ENCODE results near the gene CRTC3. TPM values are rescaled to one million over a fixed set of nuclear protein-coding genes. Genes with fewer than 3 reads are reported as not detected.
A peak's percentile ranks its signal among the peaks of the same experiment; 100 is the strongest.
"Not testable (repeated sequence)": the region's sequence is repeated elsewhere in the genome, so short reads cannot be mapped to it uniquely, and the experiment has no call there.

CRTC3 gene
- total RNA-seq, result 52.0 TPM

- peak; percentile 30 for DNase-seq (ENCODE audit: low spot score)
Observed at GRCh38 chr15:90529371-90530249, at the start of gene CRTC3. TSS of gene CRTC3 (plus strand) at chr15:90529923. CDS start at chr15:90530072, 149 bp downstream.

GRCh38 chr15:90481023-90481422 lies 48.7 kb upstream of the CRTC3 start:
- DNase-seq (ENCODE audit: low spot score), result no peak

- peak; percentile 51 for DNase-seq (ENCODE audit: low spot score)
Observed at GRCh38 chr15:90482124-90483011, 47.4 kb upstream of the CRTC3 start.

GRCh38 chr15:90483012-90483307 lies 46.8 kb upstream of the CRTC3 start:
- no peak for DNase-seq (ENCODE audit: low spot score)

GRCh38 chr15:90483637-90484036 lies 46.1 kb upstream of the CRTC3 start:
- DNase-seq (ENCODE audit: low spot score), result no peak

- no peak for DNase-seq (ENCODE audit: low spot score)
Observed at GRCh38 chr15:90487186-90487585, 42.5 kb upstream of the CRTC3 start.

GRCh38 chr15:90489514-90489913 lies 40.2 kb upstream of the CRTC3 start:
- no peak for DNase-seq (ENCODE audit: low spot score)

- DNase-seq (ENCODE audit: low spot score), result no peak
Observed at GRCh38 chr15:90489944-90490343, 39.8 kb upstream of the CRTC3 start.

GRCh38 chr15:90493647-90494046 lies 36.1 kb upstream of the CRTC3 start:
- DNase-seq (ENCODE audit: low spot score), result no peak

- DNase-seq (ENCODE audit: low spot score), result no peak
Observed at GRCh38 chr15:90495067-90495466, 34.7 kb upstream of the CRTC3 start.

GRCh38 chr15:90496791-90497190 lies 32.9 kb upstream of the CRTC3 start:
- no peak for DNase-seq (ENCODE audit: low spot score)

GRCh38 chr15:90497376-90497775 lies 32.3 kb upstream of the CRTC3 start:
- no peak for DNase-seq (ENCODE audit: low spot score)

GRCh38 chr15:90497912-90498311 lies 31.8 kb upstream of the CRTC3 start:
- DNase-seq (ENCODE audit: low spot score), result no peak

GRCh38 chr15:90500171-90500570 lies 29.6 kb upstream of the CRTC3 start:
- DNase-seq (ENCODE audit: low spot score), result no peak

- DNase-seq (ENCODE audit: low spot score), result no peak
Observed at GRCh38 chr15:90501898-90502297, 27.8 kb upstream of the CRTC3 start.

GRCh38 chr15:90510781-90511180 lies 18.9 kb upstream of the CRTC3 start:
- not testable (repeated sequence) for DNase-seq (ENCODE audit: low spot score)

GRCh38 chr15:90511211-90511618 lies 18.5 kb upstream of the CRTC3 start:
- not testable (repeated sequence) for DNase-seq (ENCODE audit: low spot score)

GRCh38 chr15:90512276-90512675 lies 17.4 kb upstream of the CRTC3 start:
- DNase-seq (ENCODE audit: low spot score), result no peak

- no peak for DNase-seq (ENCODE audit: low spot score)
Observed at GRCh38 chr15:90512981-90513380, 16.7 kb upstream of the CRTC3 start.

GRCh38 chr15:90513448-90513847 lies 16.3 kb upstream of the CRTC3 start:
- no peak for DNase-seq (ENCODE audit: low spot score)

GRCh38 chr15:90513893-90514292 lies 15.8 kb upstream of the CRTC3 start:
- DNase-seq (ENCODE audit: low spot score), result not testable (repeated sequence)

GRCh38 chr15:90519688-90520087 lies 10.0 kb upstream of the CRTC3 start:
- no peak for DNase-seq (ENCODE audit: low spot score)

GRCh38 chr15:90520365-90520764 lies 9.4 kb upstream of the CRTC3 start:
- DNase-seq (ENCODE audit: low spot score), result no peak
